HFFc6 (cell line): ENCODE results near the gene CRHR2. TPM values are rescaled to one million over a fixed set of nuclear protein-coding genes. Genes with fewer than 3 reads are reported as not detected.

Source experiments
- DNase-seq: peaks from one replicate; pipeline ENCODE4 v3.0.0-alpha.2; 2018
- H3K27ac Mint-ChIP-seq: 2 replicates; pipeline ENCODE4 v1.8.0; 2020; ENCODE audit warnings: mild to moderate bottlenecking, mixed read lengths
- H3K27me3 Mint-ChIP-seq: 2 replicates; pipeline ENCODE4 v1.8.0; 2021; ENCODE audit warnings: mild to moderate bottlenecking, moderate library complexity, mixed read lengths; ENCODE audit not compliant: insufficient read depth
- H3K36me3 Mint-ChIP-seq: 2 replicates; pipeline ENCODE4 v1.8.0; 2021; ENCODE audit warnings: low read depth, mixed read lengths
- H3K4me1 Mint-ChIP-seq: 2 replicates; pipeline ENCODE4 v1.8.0; 2020; ENCODE audit warnings: low read depth, mixed read lengths
- H3K4me3 Mint-ChIP-seq: 2 replicates; pipeline ENCODE4 v1.8.0; 2020; ENCODE audit warnings: mild to moderate bottlenecking, moderate library complexity, mixed read lengths
- H3K9me3 Mint-ChIP-seq: 2 replicates; pipeline ENCODE4 v1.8.0; 2020; ENCODE audit warnings: mild to moderate bottlenecking, mixed read lengths
- total RNA-seq, 6 experiments: library from RNA; stranded (reverse); fragmentation: NEBNext Ultra II Directional; extraction: Animal tissue kit (Norgen Biotek cat#: 25700); gene quantifications; 2 replicates in 1 of 6; 3 replicates in 5 of 6; pipeline ENCODE4 v1.2.3, GENCODE V29; 2021
- TF ChIP-seq, protein P1 (sequence below): fragments of 200-600 bp; sonication (generic); IDR thresholded peaks from 2 replicates; pipeline ENCODE4 v1.5.0; 2021; ENCODE audit warnings: antibody characterized with exemption, mild to moderate bottlenecking

Gene CRHR2
- total RNA-seq, 6 experiments from 2014 or later: not detected

DNA sequence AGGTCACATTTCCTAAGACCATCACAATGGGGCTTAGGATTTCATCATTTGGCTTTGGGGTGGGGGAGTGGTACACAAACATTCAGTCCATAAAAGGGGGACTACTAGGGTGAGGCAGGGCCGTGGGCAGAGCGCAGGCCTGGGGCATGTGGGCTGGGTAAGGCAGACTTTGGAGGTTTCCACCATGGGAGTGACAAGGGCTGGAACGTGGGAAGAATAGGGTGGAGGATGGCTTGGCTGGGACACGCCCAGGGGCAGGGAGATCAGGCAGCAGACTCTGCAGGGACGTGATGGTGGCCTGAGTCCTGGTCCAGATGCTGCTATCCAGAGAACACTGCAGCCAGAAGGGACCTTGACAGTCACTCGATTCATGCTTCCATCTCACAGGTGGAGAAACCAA, 24.7 kb upstream of the CRHR2 start:
- H3K9me3 Mint-ChIP-seq: no peaks in the 10 kb centered on the region
- no peak for DNase-seq
- H3K4me1 Mint-ChIP-seq: no peaks in the 10 kb centered on the region
- no peaks in the 10 kb centered on the region for H3K36me3 Mint-ChIP-seq
- no peak overlapping the region for H3K4me3 Mint-ChIP-seq
- peaks cover 50% of the 10 kb centered on the region for H3K27me3 Mint-ChIP-seq
- TF ChIP-seq, protein P1, sequence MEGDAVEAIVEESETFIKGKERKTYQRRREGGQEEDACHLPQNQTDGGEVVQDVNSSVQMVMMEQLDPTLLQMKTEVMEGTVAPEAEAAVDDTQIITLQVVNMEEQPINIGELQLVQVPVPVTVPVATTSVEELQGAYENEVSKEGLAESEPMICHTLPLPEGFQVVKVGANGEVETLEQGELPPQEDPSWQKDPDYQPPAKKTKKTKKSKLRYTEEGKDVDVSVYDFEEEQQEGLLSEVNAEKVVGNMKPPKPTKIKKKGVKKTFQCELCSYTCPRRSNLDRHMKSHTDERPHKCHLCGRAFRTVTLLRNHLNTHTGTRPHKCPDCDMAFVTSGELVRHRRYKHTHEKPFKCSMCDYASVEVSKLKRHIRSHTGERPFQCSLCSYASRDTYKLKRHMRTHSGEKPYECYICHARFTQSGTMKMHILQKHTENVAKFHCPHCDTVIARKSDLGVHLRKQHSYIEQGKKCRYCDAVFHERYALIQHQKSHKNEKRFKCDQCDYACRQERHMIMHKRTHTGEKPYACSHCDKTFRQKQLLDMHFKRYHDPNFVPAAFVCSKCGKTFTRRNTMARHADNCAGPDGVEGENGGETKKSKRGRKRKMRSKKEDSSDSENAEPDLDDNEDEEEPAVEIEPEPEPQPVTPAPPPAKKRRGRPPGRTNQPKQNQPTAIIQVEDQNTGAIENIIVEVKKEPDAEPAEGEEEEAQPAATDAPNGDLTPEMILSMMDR: no peak
- H3K27ac Mint-ChIP-seq: no peak overlapping the region

DNA sequence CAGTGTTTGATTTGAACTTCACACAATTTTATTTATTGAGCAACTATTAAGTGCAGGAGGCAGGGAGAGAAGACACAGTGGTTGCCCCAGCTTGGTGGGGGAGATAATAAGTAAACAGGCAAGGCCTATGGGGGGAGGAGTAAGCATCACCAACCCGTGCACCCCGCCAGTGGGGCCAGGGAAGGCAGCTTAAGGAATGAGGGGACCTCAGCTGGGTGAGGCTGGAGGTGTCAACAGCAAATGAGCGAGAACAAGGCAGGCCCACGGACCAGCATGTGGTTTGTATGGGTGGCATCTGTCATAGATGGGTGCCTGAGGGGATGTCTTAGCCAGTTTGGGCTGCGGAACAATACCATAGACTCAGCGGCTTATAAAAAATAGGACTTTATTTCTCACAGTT, 24.1 kb upstream of the CRHR2 start:
- H3K4me1 Mint-ChIP-seq: no peaks in the 10 kb centered on the region
- no peak for DNase-seq
- H3K9me3 Mint-ChIP-seq: no peaks in the 10 kb centered on the region
- H3K4me3 Mint-ChIP-seq: no peak overlapping the region
- no peak overlapping the region for H3K27ac Mint-ChIP-seq
- H3K36me3 Mint-ChIP-seq: no peaks in the 10 kb centered on the region
- TF ChIP-seq, protein P1: no peak
- H3K27me3 Mint-ChIP-seq: peaks cover 56% of the 10 kb centered on the region

DNA sequence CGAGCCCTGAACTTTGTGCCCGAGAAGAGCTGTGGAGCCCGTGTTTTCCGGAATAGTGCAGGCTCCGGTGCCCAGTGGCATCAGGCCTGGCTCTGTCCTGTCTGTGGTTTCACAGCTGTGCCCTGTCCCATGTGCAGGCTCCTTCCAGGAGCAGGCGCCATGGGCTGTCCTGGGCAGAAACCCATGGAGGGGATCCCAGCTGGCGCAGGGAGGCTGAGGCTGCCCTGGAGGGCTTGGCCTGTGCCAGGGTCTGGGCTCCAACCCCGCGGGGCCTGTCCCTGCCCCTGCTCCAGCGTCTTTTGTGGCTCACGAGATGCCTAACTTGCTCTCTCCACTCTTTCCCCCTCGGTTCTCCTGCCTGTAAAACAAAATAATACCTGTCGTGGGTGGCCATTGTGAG, 23.3 kb upstream of the CRHR2 start:
- DNase-seq: no peak
- TF ChIP-seq, protein P1: no peak
- peaks cover 64% of the 10 kb centered on the region for H3K27me3 Mint-ChIP-seq
- H3K36me3 Mint-ChIP-seq: no peaks in the 10 kb centered on the region
- no peak overlapping the region for H3K4me3 Mint-ChIP-seq
- H3K27ac Mint-ChIP-seq: no peak overlapping the region
- H3K9me3 Mint-ChIP-seq: no peaks in the 10 kb centered on the region
- H3K4me1 Mint-ChIP-seq: no peaks in the 10 kb centered on the region

DNA sequence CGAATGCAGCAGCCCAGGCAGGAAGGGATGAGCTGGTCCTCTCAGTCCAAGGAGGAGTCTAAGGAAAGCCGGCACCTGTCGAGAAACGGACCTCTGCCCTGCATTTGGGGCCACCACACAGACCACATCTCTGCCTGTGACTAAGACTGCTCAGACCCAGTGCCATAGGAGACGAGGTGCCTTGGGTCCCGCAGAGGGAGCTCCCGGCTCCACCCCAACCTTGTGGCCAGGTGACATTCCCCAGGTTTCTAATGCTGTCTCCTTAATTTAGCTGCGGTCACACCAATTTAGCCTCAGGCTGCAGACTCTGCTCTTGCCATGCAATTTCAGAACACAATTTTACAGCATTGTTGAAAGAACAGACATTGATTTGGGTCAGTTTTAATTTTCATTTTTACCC, 22.8 kb upstream of the CRHR2 start:
- H3K4me1 Mint-ChIP-seq: no peaks in the 10 kb centered on the region
- DNase-seq: no peak
- H3K27ac Mint-ChIP-seq: no peak overlapping the region
- H3K27me3 Mint-ChIP-seq: peaks cover 64% of the 10 kb centered on the region
- TF ChIP-seq, protein P1: no peak
- no peak overlapping the region for H3K4me3 Mint-ChIP-seq
- no peaks in the 10 kb centered on the region for H3K9me3 Mint-ChIP-seq
- no peaks in the 10 kb centered on the region for H3K36me3 Mint-ChIP-seq

DNA sequence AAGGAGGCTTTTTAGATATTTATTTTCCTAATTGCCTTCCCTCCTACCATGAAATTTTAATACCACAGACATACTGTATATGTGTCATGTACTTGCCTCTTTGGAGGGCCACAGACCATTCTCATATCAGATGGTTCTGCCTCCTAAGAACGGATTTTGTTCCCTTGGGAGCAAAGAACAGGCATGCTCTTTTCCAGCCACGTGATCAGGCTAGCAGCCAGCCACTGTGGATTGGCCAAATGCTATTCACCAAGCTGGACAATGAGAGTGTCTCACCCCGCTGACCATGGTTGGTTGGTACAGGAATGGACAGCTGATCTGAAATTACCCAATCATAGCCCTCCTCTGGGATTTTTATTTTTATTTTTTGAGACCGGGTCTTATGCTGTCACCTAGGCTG, 21.5 kb upstream of the CRHR2 start:
- H3K27me3 Mint-ChIP-seq: peaks cover 64% of the 10 kb centered on the region
- DNase-seq: no peak
- H3K36me3 Mint-ChIP-seq: no peaks in the 10 kb centered on the region
- TF ChIP-seq, protein P1: no peak
- no peak overlapping the region for H3K27ac Mint-ChIP-seq
- H3K4me3 Mint-ChIP-seq: no peak overlapping the region
- H3K4me1 Mint-ChIP-seq: no peaks in the 10 kb centered on the region
- no peaks in the 10 kb centered on the region for H3K9me3 Mint-ChIP-seq

DNA sequence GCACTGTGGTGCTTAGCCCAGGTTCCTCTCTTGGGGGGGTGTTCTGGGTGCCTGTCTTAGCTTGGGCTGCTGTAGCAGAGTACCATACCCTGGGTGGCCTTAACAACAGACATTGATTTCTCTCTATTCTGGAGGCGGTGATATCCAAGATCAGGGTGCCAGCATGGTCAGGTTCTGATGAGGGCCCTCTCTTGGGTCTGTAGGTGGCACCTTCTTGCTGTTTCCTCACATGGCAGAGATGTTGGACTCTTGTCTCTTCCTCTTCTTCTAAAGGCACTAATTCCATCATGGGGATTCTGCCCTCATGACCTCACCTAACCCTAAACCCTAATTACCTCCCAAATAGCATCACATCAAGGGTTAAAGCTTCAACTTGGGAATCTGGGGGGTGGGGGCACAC, 19.9 kb upstream of the CRHR2 start:
- no peaks in the 10 kb centered on the region for H3K4me1 Mint-ChIP-seq
- peaks cover 66% of the 10 kb centered on the region for H3K27me3 Mint-ChIP-seq
- H3K36me3 Mint-ChIP-seq: no peaks in the 10 kb centered on the region
- no peak overlapping the region for H3K4me3 Mint-ChIP-seq
- H3K27ac Mint-ChIP-seq: no peak overlapping the region
- no peak for DNase-seq
- H3K9me3 Mint-ChIP-seq: no peaks in the 10 kb centered on the region
- TF ChIP-seq, protein P1: 0 out of 2 replicates have a peak, but pooled peaks have one; percentile 24
